Spinal cord (tissue), 10 donors: Measurements from ENCODE around the gene HPX. TPM values are rescaled to one million over a fixed set of nuclear protein-coding genes. Genes with fewer than 3 reads are reported as not detected.

Source experiments
- DNase-seq, 6 donors: peaks; one replicate each; pipeline versions ENCODE4 v3.0.0 to v3.0.0-alpha.2; 2013 to 2015; ENCODE audit warnings: low spot score in 6 of 6, low read depth in 4 of 6
- H3K27ac ChIP-seq: one replicate; pipeline ENCODE4 v1.5.1; 2013; ENCODE audit warnings: low read depth, low read length, control low read depth
- H3K27me3 ChIP-seq: one replicate; pipeline ENCODE4 v1.6.1; 2013; ENCODE audit warnings: low read length; ENCODE audit not compliant: control insufficient read depth, insufficient read depth
- H3K36me3 ChIP-seq: one replicate; pipeline ENCODE4 v1.6.1; 2013; ENCODE audit warnings: low read length; ENCODE audit not compliant: control insufficient read depth, insufficient read depth
- H3K4me1 ChIP-seq: one replicate; pipeline ENCODE4 v1.6.1; 2013; ENCODE audit warnings: low read length; ENCODE audit not compliant: control insufficient read depth, insufficient read depth
- H3K4me3 ChIP-seq: one replicate; pipeline ENCODE4 v1.5.1; 2013; ENCODE audit warnings: low read depth, low read length, control low read depth
- H3K9me3 ChIP-seq: one replicate; pipeline ENCODE4 v1.6.1; 2013; ENCODE audit warnings: low read length; ENCODE audit not compliant: control insufficient read depth, insufficient read depth
- WGBS: methylation state at CpG from one replicate; pipeline ENCODE4 v1.1.5; 2013; ENCODE audit warnings: missing lambda C conversion rate; ENCODE audit not compliant: insufficient coverage; 5-methylcytosine and 5-hydroxymethylcytosine counted together
- long read RNA-seq, 4 donors: transcript quantifications; one replicate each; lab custom pipeline, GENCODE V29; 2026
- polyA plus RNA-seq, 2 donors: library from polyadenylated mRNA; unstranded; fragments of 120-200 nt; gene quantifications; one replicate each; pipeline ENCODE4 v1.2.1, GENCODE V29; 2013; ENCODE audit not compliant: insufficient read length in 2 of 2
- total RNA-seq, 2 donors: library from RNA; depleted of rRNA in 1 of 2; stranded (reverse); fragments of 120-200 nt in 1 of 2; fragments of >200 nt in 1 of 2; gene quantifications; one replicate each; pipeline versions ENCODE4 v1.2.3 to v1.2.4, GENCODE V29; 2013 to 2014
- donor health status: healthy.

HPX gene, protein sequence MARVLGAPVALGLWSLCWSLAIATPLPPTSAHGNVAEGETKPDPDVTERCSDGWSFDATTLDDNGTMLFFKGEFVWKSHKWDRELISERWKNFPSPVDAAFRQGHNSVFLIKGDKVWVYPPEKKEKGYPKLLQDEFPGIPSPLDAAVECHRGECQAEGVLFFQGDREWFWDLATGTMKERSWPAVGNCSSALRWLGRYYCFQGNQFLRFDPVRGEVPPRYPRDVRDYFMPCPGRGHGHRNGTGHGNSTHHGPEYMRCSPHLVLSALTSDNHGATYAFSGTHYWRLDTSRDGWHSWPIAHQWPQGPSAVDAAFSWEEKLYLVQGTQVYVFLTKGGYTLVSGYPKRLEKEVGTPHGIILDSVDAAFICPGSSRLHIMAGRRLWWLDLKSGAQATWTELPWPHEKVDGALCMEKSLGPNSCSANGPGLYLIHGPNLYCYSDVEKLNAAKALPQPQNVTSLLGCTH
- total RNA-seq (1 to 10 TPM in 1 of 2 donors, under 1 TPM in 1; 0.89 to 2.8 TPM), polyA plus RNA-seq (10 to 100 TPM in 1 of 2 donors, 1 to 10 TPM in 1; 6.0 to 11.0 TPM)
- long read RNA-seq, donor 1, partial matches to known transcripts, result 0 of 3 reads
- long read RNA-seq, donor 1, other reads (novel, unspliced or antisense), result 0 of 3 reads
- long read RNA-seq, donor 2, result 0 reads
- long read RNA-seq, donor 3, result 0 reads
- long read RNA-seq, donor 4, partial matches to known transcripts, result 0 of 2 reads
- long read RNA-seq, donor 4, other reads (novel, unspliced or antisense), result 0 of 2 reads

- no peak for DNase-seq
- H3K9me3 ChIP-seq, result no peaks in the 10 kb centered on the region
- no peak within 1 kb of the TSS for H3K27ac ChIP-seq
- no peaks in the 10 kb centered on the region for H3K36me3 ChIP-seq
- no peaks in the 10 kb centered on the region for H3K27me3 ChIP-seq
- H3K4me1 ChIP-seq, result no peaks in the 10 kb centered on the region
- H3K4me3 ChIP-seq, result no peak within 1 kb of the TSS
- WGBS, result 86% methylated on average over 2 of the region's 3 CpGs
Measured at GRCh38 chr11:6440906-6441358, at the start of gene HPX. Gene HPX, minus strand, starts transcription at chr11:6440987. Its CDS starts 24 bp downstream, at chr11:6440963.

GRCh38 chr11:6489306-6489705 is 48.5 kb upstream of the HPX start:
- H3K4me1 ChIP-seq, result no peaks in the 10 kb centered on the region
- H3K4me3 ChIP-seq, result no peak overlapping the region
- DNase-seq, result no peak
- H3K27ac ChIP-seq, result no peak overlapping the region
- H3K36me3 ChIP-seq, result peaks cover 14% of the 10 kb centered on the region
- WGBS, result 84% methylated on average over 2 of the region's 4 CpGs
- H3K9me3 ChIP-seq, result no peaks in the 10 kb centered on the region
- H3K27me3 ChIP-seq, result no peaks in the 10 kb centered on the region

GRCh38 chr11:6488821-6489220 is 48.0 kb upstream of the HPX start:
- Histone ChIP-seq H3K9me3 (no peaks in the 10 kb centered on the region), H3K4me1 (no peaks in the 10 kb centered on the region), H3K27me3 (no peaks in the 10 kb centered on the region), H3K36me3 (peaks cover 18% of the 10 kb centered on the region), H3K4me3 (no peak overlapping the region), H3K27ac (no peak overlapping the region)
- no peak for DNase-seq
- WGBS, result 94% methylated on average over 2 of the region's 3 CpGs

- H3K36me3 ChIP-seq, result peaks cover 19% of the 10 kb centered on the region
- no peak overlapping the region for H3K27ac ChIP-seq
- no peak for DNase-seq
- WGBS, result no CpG with 5 or more reads among the region's 6 CpGs
- H3K4me1 ChIP-seq, result no peaks in the 10 kb centered on the region
- H3K27me3 ChIP-seq, result no peaks in the 10 kb centered on the region
- no peak overlapping the region for H3K4me3 ChIP-seq
- H3K9me3 ChIP-seq, result no peaks in the 10 kb centered on the region
Measured at GRCh38 chr11:6488342-6488741, 47.6 kb upstream of the HPX start.

- WGBS, result no CpG with 5 or more reads among the region's 1 CpG
Measured at GRCh38 chr11:6486938-6487337, 46.2 kb upstream of the HPX start.

DNA sequence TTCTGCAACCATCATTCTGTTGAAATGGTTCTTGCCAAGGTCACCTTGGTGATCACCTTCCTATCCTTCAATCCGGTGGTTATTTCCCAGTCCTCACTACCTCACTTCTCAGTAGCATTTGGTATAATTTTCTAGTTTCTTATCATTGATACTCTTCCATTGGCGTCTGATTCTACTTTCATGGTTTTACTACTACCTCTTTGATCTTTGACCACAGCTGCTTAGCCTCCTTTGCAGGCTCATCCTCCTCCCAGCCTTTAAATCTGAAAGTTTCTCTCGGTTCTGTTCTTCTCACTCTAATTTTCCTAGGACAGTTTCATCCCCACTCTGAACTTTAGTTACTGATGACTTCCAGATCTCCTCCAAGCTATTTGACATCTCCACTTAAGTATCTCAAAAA is 45.5 kb upstream of the HPX start:
- no peak overlapping the region for H3K4me3 ChIP-seq
- DNase-seq, result no peak
- peaks cover 21% of the 10 kb centered on the region for H3K36me3 ChIP-seq
- no peaks in the 10 kb centered on the region for H3K27me3 ChIP-seq
- H3K27ac ChIP-seq, result no peak overlapping the region
- H3K4me1 ChIP-seq, result peaks cover 10% of the 10 kb centered on the region
- WGBS, result 80% methylated on average over 2 of the region's 3 CpGs
- H3K9me3 ChIP-seq, result no peaks in the 10 kb centered on the region

More at GRCh38 chr11:6486938-6487337, 46.2 kb upstream of the HPX start:
- no peak for DNase-seq
- Histone ChIP-seq H3K4me3 (no peak overlapping the region), H3K27me3 (no peaks in the 10 kb centered on the region), H3K9me3 (no peaks in the 10 kb centered on the region), H3K4me1 (peaks cover 5% of the 10 kb centered on the region), H3K27ac (no peak overlapping the region), H3K36me3 (peaks cover 22% of the 10 kb centered on the region)

DNA sequence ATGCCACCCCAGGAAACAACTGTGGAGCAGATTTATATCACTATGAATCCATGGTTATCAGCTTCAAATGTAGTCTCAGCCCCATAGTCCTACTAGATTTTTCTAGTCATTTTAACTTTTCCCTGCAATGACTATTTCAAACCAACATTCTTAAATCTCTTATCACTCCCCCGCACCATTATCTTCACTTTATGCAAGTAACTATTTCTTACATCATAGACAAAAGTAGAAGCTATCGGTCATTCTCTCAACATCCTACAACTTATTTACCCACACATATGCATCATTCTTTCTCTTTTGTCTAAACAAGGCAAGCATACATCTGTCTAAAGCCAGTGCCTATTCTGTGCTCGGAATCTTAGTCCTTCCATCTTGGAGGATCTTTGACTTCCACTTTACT is 44.9 kb upstream of the HPX start:
- WGBS, result 96% methylated on average over 3 of the region's 3 CpGs

DNA sequence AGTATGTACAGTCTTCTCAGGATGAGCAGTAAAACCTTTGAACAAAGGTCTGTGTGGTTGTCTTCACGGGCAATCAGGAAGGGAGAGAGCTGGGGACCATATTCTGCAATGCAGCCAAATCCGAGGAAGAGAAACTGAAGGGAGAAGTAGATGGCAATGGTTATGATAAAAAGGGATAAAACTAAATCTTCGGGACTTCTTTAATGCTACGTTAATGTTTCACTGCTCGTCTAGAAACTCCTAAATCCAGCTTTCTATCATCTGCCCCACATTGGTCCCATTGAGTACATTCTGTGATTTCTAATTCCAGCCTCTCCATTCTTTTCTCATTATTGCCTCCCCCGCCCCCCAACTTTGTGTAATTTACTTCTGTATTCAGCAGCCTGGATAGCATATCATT is 42.2 kb upstream of the HPX start:
- no peak overlapping the region for H3K27ac ChIP-seq
- no peaks in the 10 kb centered on the region for H3K27me3 ChIP-seq
- no peaks in the 10 kb centered on the region for H3K9me3 ChIP-seq
- no peak for DNase-seq
- WGBS, result 92% methylated on average over 5 of the region's 6 CpGs
- H3K4me3 ChIP-seq, result no peak overlapping the region
- peaks cover 25% of the 10 kb centered on the region for H3K4me1 ChIP-seq
- peaks cover 25% of the 10 kb centered on the region for H3K36me3 ChIP-seq

More for the DNA sequence above, 44.9 kb upstream of the HPX start:
- DNase-seq, result no peak
- Histone ChIP-seq H3K4me1 (peaks cover 14% of the 10 kb centered on the region), H3K4me3 (no peak overlapping the region), H3K27me3 (no peaks in the 10 kb centered on the region), H3K27ac (no peak overlapping the region), H3K9me3 (no peaks in the 10 kb centered on the region), H3K36me3 (peaks cover 18% of the 10 kb centered on the region)

DNA sequence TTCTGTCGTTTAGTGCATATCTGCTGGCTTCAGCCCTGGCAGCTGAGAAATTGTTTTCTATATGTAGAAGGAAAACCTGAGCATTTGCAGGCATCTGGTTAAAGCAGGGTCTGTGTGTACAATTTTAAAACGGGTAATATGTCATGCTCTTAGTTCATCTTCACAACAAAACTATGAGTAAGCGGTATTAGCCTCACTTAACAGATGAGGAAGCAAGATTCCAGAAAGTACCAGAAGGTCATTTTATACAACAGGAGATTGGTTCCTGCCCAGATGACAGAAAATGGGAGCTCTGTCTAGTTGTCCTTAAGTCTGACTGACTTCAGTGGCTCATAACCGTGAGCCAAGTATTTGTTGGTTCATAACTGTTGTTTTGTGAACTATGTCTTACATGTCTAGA is 41.7 kb upstream of the HPX start:
- 94% methylated on average over 1 of the region's 4 CpGs for WGBS
- Histone ChIP-seq H3K36me3 (peaks cover 31% of the 10 kb centered on the region), H3K27me3 (no peaks in the 10 kb centered on the region), H3K4me1 (peaks cover 25% of the 10 kb centered on the region), H3K27ac (no peak overlapping the region), H3K4me3 (peak overlapping the region; percentile 96), H3K9me3 (no peaks in the 10 kb centered on the region)
- DNase-seq, result no peak
